ENCODE measurements around the gene SLX1A. TPM values are rescaled to one million over a fixed set of nuclear protein-coding genes. Genes with fewer than 3 reads are reported as not detected.

SLX1A gene
- total and polyA plus RNA-seq, 10 donors = 49.0 to 91.4 (median 72.6) TPM

- Histone ChIP-seq H3K4me3 (peak overlapping the region; percentile 78 to 98 (median 83)), H3K9me3 (no peaks in the 10 kb centered on the region), H3K4me1 (peaks cover 26 to 61% (median 49%) of the 10 kb centered on the region in 6 donors), H3K27ac (peak overlapping the region; percentile 86 to 100 (median 96)), H3K27me3 (replicated peaks in 1 of 7) (no peaks in the 10 kb centered on the region), H3K36me3 (peaks cover 0 to 42% (median 27%) of the 10 kb centered on the region in 6 donors)
- intact Hi-C loops (cut with DNase I; ENCODE audit: low total_unique reads) = no loop called here
- TF ChIP-seq POLR2AphosphoS5 (IDR thresholded peaks at IDR 0.05) (no peak), CTCF (IDR thresholded peaks at IDR 0.05 in 8 of 11, conservative IDR thresholded peaks at IDR 0.05 in 3 of 11) (no peak), POLR2A (IDR thresholded peaks at IDR 0.05) (no peak)
- DNase-seq = peak; percentile 90
- 35 to 60% (median 45%) methylated on average over 3 to 13 of the region's 13 CpGs for WGBS, 5 donors
Observed at GRCh38 chr16:30184891-30185682, 8.6 kb upstream of the SLX1A start.

- intact Hi-C loops (cut with DNase I; ENCODE audit: low total_unique reads) = no loop called here
- peak overlapping the region; percentile 78 to 98 (median 83) for H3K4me3 ChIP-seq
- DNase-seq = peak; percentile 96
Observed at GRCh38 chr16:30185683-30186421, 7.8 kb upstream of the SLX1A start.

DNA sequence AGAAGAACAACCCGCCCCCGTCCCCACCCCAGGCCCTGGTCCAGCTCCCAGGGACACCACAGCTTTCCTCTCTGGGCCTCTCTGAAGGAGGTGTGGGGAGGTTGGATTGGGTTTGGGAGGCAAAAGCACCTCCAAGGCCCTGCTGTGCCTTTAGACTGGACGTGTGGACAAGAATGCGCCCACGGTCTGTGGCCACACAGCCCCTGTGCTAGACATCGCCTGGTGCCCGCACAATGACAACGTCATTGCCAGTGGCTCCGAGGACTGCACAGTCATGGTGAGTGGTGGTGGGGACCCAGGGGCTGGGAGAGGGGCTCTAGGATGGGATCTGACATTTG lies 7.3 kb upstream of the SLX1A start:
- Histone ChIP-seq H3K4me1 (peaks cover 26 to 61% (median 49%) of the 10 kb centered on the region in 6 donors), H3K4me3 (peak overlapping the region in 7 of 8 donors; percentile 14 to 98 (median 83)), H3K9me3 (no peaks in the 10 kb centered on the region), H3K27me3 (replicated peaks in 1 of 7) (no peaks in the 10 kb centered on the region), H3K36me3 (peaks cover 0 to 42% (median 27%) of the 10 kb centered on the region in 6 donors), H3K27ac (peak overlapping the region; percentile 44 to 100 (median 96))
- no peak for TF ChIP-seq POLR2A (IDR thresholded peaks at IDR 0.05)
- no peak for DNase-seq
- WGBS, 5 donors = 34 to 56% (median 43%) methylated on average over 8 to 9 of the region's 9 CpGs
- intact Hi-C loops (cut with DNase I; ENCODE audit: low total_unique reads) = no loop called here

More at GRCh38 chr16:30185683-30186421, 7.8 kb upstream of the SLX1A start:
- WGBS, 5 donors = 19 to 34% (median 23%) methylated on average over 13 to 15 of the region's 15 CpGs
- Histone ChIP-seq H3K27me3 (replicated peaks in 1 of 7) (no peaks in the 10 kb centered on the region), H3K36me3 (peaks cover 0 to 42% (median 27%) of the 10 kb centered on the region in 6 donors), H3K9me3 (no peaks in the 10 kb centered on the region), H3K4me1 (peaks cover 26 to 61% (median 49%) of the 10 kb centered on the region in 6 donors), H3K27ac (peak overlapping the region; percentile 86 to 100 (median 96))
- TF ChIP-seq POLR2A (IDR thresholded peaks at IDR 0.05) (no peak), CTCF (IDR thresholded peaks at IDR 0.05 in 8 of 11, conservative IDR thresholded peaks at IDR 0.05 in 3 of 11) (peak in 3 of 11 experiments; percentile 11 to 23 (median 21)), POLR2AphosphoS5 (IDR thresholded peaks at IDR 0.05) (peak; percentile 83 to 86 (median 84))

DNA sequence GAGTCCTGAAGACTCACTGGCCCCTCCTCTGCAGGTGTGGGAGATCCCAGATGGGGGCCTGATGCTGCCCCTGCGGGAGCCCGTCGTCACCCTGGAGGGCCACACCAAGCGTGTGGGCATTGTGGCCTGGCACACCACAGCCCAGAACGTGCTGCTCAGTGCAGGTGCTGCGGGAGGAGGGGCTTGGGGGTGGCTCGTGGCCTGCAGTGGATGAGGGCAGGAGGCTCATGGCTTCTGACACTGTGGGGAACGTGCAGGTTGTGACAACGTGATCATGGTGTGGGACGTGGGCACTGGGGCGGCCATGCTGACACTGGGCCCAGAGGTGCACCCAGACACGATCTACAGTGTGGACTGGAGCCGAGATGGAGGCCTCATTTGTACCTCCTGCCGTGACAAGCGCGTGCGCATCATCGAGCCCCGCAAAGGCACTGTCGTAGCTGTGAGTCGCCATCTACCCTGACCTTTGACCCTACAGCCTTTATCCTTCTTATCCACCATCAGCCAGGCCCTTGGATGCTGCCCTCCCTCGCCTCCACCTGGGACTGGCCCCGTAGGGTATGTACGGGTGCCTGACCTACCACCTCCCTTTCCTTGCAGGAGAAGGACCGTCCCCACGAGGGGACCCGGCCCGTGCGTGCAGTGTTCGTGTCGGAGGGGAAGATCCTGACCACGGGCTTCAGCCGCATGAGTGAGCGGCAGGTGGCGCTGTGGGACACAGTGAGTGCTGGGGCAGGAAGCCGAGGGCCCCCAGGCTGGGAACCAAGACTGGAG lies 6.7 kb upstream of the SLX1A start:
- H3K9me3 ChIP-seq = no peaks in the 10 kb centered on the region
- no peaks in the 10 kb centered on the region for H3K27me3 ChIP-seq (replicated peaks in 1 of 7)
- H3K4me1 ChIP-seq = peaks cover 26 to 60% (median 47%) of the 10 kb centered on the region in 6 donors
- peak overlapping the region; percentile 44 to 100 (median 96) for H3K27ac ChIP-seq
- TF ChIP-seq CTCF (IDR thresholded peaks at IDR 0.05 in 8 of 11, conservative IDR thresholded peaks at IDR 0.05 in 3 of 11) (peak; percentile 54 to 90 (median 84)), POLR2A (IDR thresholded peaks at IDR 0.05) (no peak), POLR2AphosphoS5 (IDR thresholded peaks at IDR 0.05) (peak; percentile 73 to 90 (median 85))
- H3K4me3 ChIP-seq = peak overlapping the region in 6 of 8 donors; percentile 78 to 98 (median 86)
- peak; percentile 97 for DNase-seq
- intact Hi-C loops (cut with DNase I; ENCODE audit: low total_unique reads) = no loop called here
- 29 to 62% (median 35%) methylated on average over 22 to 36 of the region's 36 CpGs for WGBS, 5 donors
- H3K36me3 ChIP-seq = peaks cover 0 to 42% (median 27%) of the 10 kb centered on the region in 6 donors

All from spleen (tissue), 11 donors.